ENCODE results near the gene ANKFN1.

Gene ANKFN1

DNA sequence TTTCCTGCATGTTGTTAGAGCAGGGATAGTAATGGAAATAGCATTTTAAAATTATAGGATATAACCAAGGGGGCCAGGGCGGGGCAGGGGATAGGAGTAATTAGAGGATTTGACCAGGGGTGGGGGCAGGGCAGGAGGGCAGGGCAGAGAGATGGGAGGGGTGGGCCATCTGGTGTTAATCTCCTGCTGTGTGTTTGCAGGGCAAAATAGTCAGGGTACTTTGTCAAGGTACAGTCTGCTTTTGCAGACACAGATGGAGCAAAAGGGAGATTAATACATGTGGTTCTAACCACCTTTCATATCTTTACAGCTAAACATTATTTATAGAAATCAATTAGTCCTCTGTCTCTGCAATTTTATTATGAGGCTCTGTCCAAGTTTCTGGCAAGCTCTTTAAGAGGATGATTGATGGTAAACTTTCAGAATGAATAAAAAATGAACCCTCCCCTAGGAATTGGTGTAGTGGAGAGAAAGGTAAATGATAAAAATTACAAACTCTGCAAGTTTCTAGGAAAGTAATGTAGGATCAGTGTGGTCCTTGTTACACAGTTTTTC is 6.6 kb downstream of the ANKFN1 start:
- TF ChIP-seq GATA3 (IDR thresholded peaks at IDR 0.05; ENCODE audit: low read depth, low read length): no peak
- TF ChIP-seq GATA2 (IDR thresholded peaks at IDR 0.05; ENCODE audit: low read depth, low read length): no peak

DNA sequence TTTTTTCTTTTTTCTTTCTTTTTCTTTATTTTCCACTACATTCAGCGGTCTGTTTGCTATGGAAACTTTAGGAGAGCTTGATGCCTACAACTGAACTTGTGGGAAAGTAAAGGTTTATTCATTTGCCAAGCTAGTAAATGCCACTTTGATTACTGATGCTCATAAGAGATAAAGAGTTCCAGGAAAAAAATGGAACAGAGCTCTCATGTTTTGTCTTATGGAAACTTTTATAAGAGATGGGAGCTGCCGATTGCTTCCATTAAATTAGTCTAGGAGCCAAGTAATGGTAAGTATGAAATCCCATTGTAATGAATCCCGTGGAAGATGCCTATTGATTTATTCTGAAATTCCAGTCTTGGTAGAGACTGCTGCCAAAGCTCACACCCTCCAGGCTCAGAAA is 7.1 kb downstream of the ANKFN1 start:
- no peak for TF ChIP-seq GATA3 (IDR thresholded peaks at IDR 0.05; ENCODE audit: low read depth, low read length)
- no peak for TF ChIP-seq GATA2 (IDR thresholded peaks at IDR 0.05; ENCODE audit: low read depth, low read length)

DNA sequence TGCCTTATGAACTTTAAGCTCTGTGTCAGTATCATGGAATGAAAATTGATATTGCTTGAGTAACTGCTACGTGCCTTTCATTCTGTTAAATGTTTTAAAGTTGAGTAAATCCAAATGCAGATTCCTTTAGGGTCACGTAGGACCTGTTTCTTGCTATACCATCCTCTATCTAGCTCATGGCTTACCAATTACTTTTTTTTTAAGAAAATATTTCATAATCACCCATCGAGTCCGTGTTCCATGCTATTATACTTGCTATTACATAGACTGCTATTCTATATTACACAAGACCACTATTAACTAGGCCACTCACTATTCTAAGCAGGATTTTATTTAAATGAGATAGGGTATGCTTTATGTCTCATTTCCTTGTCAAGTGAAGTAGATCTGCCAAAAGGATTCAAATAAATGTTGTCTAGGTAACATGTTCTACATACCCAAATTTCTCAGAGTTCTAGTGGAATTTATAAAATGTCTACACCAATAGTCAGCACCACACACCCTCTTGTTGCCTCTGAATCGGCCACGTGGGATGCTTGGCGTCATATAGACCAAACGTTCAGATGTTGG is 11.9 kb downstream of the ANKFN1 start:
- TF ChIP-seq GATA2 (IDR thresholded peaks at IDR 0.05; ENCODE audit: low read depth, low read length) (no peak), GATA3 (IDR thresholded peaks at IDR 0.05; ENCODE audit: low read depth, low read length) (no peak)

- TF ChIP-seq GATA3 (IDR thresholded peaks at IDR 0.05; ENCODE audit: low read depth, low read length) (no peak), GATA2 (IDR thresholded peaks at IDR 0.05; ENCODE audit: low read depth, low read length) (no peak)
These were observed 14.2 kb downstream of the ANKFN1 start for GRCh38 chr17:56167491-56167890.

- TF ChIP-seq GATA2 (IDR thresholded peaks at IDR 0.05; ENCODE audit: low read depth, low read length): no peak
- TF ChIP-seq GATA3 (IDR thresholded peaks at IDR 0.05; ENCODE audit: low read depth, low read length): no peak
These were observed 16.3 kb downstream of the ANKFN1 start for GRCh38 chr17:56169621-56170020.

DNA sequence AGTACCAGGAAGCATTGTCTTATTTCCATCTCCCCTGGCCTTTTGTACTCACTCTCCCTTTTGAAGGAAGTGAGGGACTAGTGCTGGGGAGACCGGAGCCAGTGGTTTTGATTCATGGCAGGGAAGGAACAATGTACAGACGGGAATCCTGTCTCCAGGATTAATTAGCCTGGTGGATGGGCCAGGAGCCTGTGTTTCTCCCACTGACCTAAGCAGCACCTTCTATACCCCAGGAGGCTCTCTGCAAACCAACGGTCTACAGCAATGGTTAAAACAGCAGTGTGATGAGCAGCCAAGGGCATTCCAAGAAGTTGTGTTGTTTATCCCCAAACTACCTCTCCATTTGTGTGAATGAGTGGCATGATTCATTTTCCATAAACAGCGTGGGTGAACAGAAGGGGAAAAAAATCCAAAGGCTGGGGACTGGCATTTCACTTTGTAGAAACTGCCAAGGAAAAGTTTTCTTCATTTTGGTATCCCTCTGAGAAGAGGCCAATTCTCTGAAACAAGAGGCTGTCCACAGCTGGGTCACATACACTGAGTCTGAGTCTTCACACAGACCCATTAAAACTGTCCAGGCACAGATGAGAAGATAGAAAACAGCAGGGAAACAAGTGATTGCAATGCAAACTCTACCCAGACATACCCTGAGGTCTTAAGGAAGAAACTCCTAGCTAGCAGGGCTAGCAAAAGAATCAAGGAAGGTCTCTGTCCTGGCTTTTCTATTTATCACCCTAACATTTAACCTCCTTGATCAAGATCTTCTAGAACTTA is 18.1 kb downstream of the ANKFN1 start:
- TF ChIP-seq GATA2 (IDR thresholded peaks at IDR 0.05; ENCODE audit: low read depth, low read length) (no peak), GATA3 (IDR thresholded peaks at IDR 0.05; ENCODE audit: low read depth, low read length) (no peak)

- no peak for TF ChIP-seq GATA2 (IDR thresholded peaks at IDR 0.05; ENCODE audit: low read depth, low read length)
- TF ChIP-seq GATA3 (IDR thresholded peaks at IDR 0.05; ENCODE audit: low read depth, low read length): no peak
These were observed 19.3 kb downstream of the ANKFN1 start for GRCh38 chr17:56172517-56172982.

- TF ChIP-seq GATA2 (IDR thresholded peaks at IDR 0.05; ENCODE audit: low read depth, low read length): no peak
- TF ChIP-seq GATA3 (IDR thresholded peaks at IDR 0.05; ENCODE audit: low read depth, low read length): no peak
These were observed 19.8 kb downstream of the ANKFN1 start for GRCh38 chr17:56173026-56173425.

GRCh38 chr17:56173958-56174835 is 20.9 kb downstream of the ANKFN1 start:
- TF ChIP-seq GATA2 (IDR thresholded peaks at IDR 0.05; ENCODE audit: low read depth, low read length) (no peak), GATA3 (IDR thresholded peaks at IDR 0.05; ENCODE audit: low read depth, low read length) (no peak)

GRCh38 chr17:56175299-56175955 is 22.2 kb downstream of the ANKFN1 start:
- TF ChIP-seq GATA2 (IDR thresholded peaks at IDR 0.05; ENCODE audit: low read depth, low read length) (no peak), GATA3 (IDR thresholded peaks at IDR 0.05; ENCODE audit: low read depth, low read length) (no peak)

DNA sequence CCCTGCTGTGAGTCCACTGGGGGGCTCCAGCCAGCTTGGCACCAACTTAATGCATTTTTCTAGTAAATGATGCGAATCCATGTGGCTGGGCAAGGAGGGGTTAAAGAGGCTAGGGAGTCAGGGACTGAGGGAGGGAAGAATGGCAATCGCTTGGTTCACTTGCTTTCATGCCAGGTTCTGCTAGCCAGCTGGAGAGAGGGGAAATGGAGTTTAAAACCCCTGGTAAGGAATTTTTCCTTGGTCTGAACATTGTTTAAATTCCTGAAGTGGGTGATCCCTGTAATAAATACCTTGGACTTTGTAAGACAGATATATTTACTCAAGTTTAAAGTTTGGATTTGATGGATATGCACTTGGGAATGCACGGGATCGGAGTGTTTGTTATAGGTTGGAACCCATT is 22.8 kb downstream of the ANKFN1 start:
- no peak for TF ChIP-seq GATA3 (IDR thresholded peaks at IDR 0.05; ENCODE audit: low read depth, low read length)
- TF ChIP-seq GATA2 (IDR thresholded peaks at IDR 0.05; ENCODE audit: low read depth, low read length): no peak

- no peak for TF ChIP-seq GATA3 (IDR thresholded peaks at IDR 0.05; ENCODE audit: low read depth, low read length)
- no peak for TF ChIP-seq GATA2 (IDR thresholded peaks at IDR 0.05; ENCODE audit: low read depth, low read length)
These were observed 24.1 kb downstream of the ANKFN1 start for GRCh38 chr17:56177361-56177760.

- no peak for TF ChIP-seq GATA3 (IDR thresholded peaks at IDR 0.05; ENCODE audit: low read depth, low read length)
- no peak for TF ChIP-seq GATA2 (IDR thresholded peaks at IDR 0.05; ENCODE audit: low read depth, low read length)
These were observed 24.9 kb downstream of the ANKFN1 start for GRCh38 chr17:56178203-56178602.

Data from SH-SY5Y (cell line).